Measurements from ENCODE around the gene OAS2.

DNA sequence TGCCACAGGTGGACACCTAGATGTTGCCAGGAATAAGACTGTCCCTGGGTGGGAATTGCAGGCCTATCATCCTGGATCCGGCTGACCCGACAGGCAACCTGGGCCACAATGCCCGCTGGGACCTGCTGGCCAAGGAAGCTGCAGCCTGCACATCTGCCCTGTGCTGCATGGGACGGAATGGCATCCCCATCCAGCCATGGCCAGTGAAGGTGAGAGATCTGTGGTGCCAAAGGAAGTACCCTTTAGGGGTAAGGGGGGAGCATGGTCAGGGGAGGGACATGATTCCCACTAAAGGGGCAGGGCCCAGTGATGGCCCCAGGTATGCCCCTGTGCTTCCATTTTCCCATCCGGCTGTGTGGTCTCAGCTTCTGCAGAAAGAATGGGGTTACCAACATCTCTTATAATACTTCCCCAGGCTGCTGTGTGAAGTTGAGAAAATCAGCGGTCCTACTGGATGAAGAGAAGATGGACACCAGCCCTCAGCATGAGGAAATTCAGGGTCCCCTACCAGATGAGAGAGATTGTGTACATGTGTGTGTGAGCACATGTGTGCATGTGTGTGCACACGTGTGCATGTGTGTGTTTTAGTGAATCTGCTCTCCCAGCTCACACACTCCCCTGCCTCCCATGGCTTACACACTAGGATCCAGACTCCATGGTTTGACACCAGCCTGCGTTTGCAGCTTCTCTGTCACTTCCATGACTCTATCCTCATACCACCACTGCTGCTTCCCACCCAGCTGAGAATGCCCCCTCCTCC is 8.6 kb upstream of the OAS2 start:
- TF ChIP-seq CTCF (IDR thresholded peaks at IDR 0.05) (no peak), POLR2AphosphoS5 (IDR thresholded peaks at IDR 0.05) (no peak), POLR2A (IDR thresholded peaks at IDR 0.05) (no peak), EP300 (IDR thresholded peaks at IDR 0.05) (no peak)

Data from stomach (tissue), 4 donors.